Dendritic cell treated with granulocyte-macrophage colony-stimulating factor and Interleukin-4, amounts not matched to agents 40 ng/mL and 50 ng/mL, for 4 days (primary cell): ENCODE measurements around the gene RNF220.

Experiments used
- H3K27ac Mint-ChIP-seq: one replicate; pipeline ENCODE4 v1.8.0; 2022; ENCODE audit warnings: mild to moderate bottlenecking, mixed read lengths
- H3K27me3 Mint-ChIP-seq: one replicate; pipeline ENCODE4 v1.8.0; 2022; ENCODE audit warnings: mild to moderate bottlenecking, mixed read lengths
- H3K36me3 Mint-ChIP-seq: one replicate; pipeline ENCODE4 v1.8.0; 2022; ENCODE audit warnings: low read depth, mixed read lengths
- H3K4me1 Mint-ChIP-seq: one replicate; pipeline ENCODE4 v1.8.0; 2022; ENCODE audit warnings: low read depth, mixed read lengths
- H3K4me3 Mint-ChIP-seq: one replicate; pipeline ENCODE4 v1.8.0; 2022; ENCODE audit warnings: mild to moderate bottlenecking, moderate library complexity, mixed read lengths
- H3K9me3 Mint-ChIP-seq: one replicate; pipeline ENCODE4 v1.8.0; 2022; ENCODE audit warnings: mixed read lengths
- intact Hi-C: fragments of 100-400 bp; cut with micrococcal nuclease; formaldehyde crosslinking; loops from one replicate; pipeline ENCODE4 v1.15.0; 2022

RNF220 gene

GRCh38 chr1:44413740-44414139 lies 8.7 kb downstream of the RNF220 start:
- Mint-ChIP-seq H3K27ac (no peak overlapping the region), H3K9me3 (no peaks in the 10 kb centered on the region), H3K4me3 (no peak overlapping the region), H3K36me3 (no peaks in the 10 kb centered on the region), H3K4me1 (peaks cover 30% of the 10 kb centered on the region), H3K27me3 (peaks cover 29% of the 10 kb centered on the region)
- intact Hi-C loops: no loop called here

- H3K4me1 Mint-ChIP-seq: peaks cover 22% of the 10 kb centered on the region
- no peak overlapping the region for H3K27ac Mint-ChIP-seq
- intact Hi-C loops: loop anchor here (5.0 kb wide), 1 partner anchor 82 kb away; no protein-coding TSS in a partner anchor
- peaks cover 31% of the 10 kb centered on the region for H3K27me3 Mint-ChIP-seq
- H3K9me3 Mint-ChIP-seq: no peaks in the 10 kb centered on the region
- H3K36me3 Mint-ChIP-seq: no peaks in the 10 kb centered on the region
- H3K4me3 Mint-ChIP-seq: no peak overlapping the region
These were observed 10.0 kb downstream of the RNF220 start for GRCh38 chr1:44415013-44415412.

DNA sequence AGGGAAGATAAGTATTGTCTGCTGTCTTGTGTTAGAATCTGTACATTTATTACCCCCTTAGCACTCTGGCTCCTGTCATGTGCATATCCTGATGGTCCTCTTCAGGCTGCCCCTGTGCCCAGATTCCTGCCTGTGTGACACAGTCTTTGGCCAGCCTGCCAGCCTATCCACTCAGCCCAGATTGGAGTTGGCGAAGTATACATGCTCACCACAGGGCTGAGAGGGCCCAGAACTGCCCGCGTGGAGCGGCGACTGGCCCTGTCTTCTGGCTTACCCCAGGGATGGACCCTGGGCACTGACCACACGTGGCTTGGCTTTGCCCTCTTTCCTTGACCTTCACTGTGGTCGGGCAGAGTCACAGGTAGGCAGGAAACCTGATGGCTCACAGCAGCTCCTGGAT lies 11.4 kb downstream of the RNF220 start:
- H3K9me3 Mint-ChIP-seq: no peaks in the 10 kb centered on the region
- H3K4me1 Mint-ChIP-seq: peaks cover 22% of the 10 kb centered on the region
- no peak overlapping the region for H3K4me3 Mint-ChIP-seq
- no peaks in the 10 kb centered on the region for H3K36me3 Mint-ChIP-seq
- intact Hi-C loops: loop anchor here (5.0 kb wide), 1 partner anchor 81 kb away; no protein-coding TSS in a partner anchor
- peaks cover 33% of the 10 kb centered on the region for H3K27me3 Mint-ChIP-seq
- H3K27ac Mint-ChIP-seq: no peak overlapping the region

- Mint-ChIP-seq H3K4me3 (peak overlapping the region; percentile 69), H3K4me1 (peaks cover 14% of the 10 kb centered on the region), H3K27ac (no peak overlapping the region), H3K36me3 (no peaks in the 10 kb centered on the region), H3K27me3 (peaks cover 33% of the 10 kb centered on the region), H3K9me3 (no peaks in the 10 kb centered on the region)
- intact Hi-C loops: loop anchor here (5.0 kb wide), 1 partner anchor 80 kb away; no protein-coding TSS in a partner anchor
These were observed 12.4 kb downstream of the RNF220 start for GRCh38 chr1:44417351-44418021.

DNA sequence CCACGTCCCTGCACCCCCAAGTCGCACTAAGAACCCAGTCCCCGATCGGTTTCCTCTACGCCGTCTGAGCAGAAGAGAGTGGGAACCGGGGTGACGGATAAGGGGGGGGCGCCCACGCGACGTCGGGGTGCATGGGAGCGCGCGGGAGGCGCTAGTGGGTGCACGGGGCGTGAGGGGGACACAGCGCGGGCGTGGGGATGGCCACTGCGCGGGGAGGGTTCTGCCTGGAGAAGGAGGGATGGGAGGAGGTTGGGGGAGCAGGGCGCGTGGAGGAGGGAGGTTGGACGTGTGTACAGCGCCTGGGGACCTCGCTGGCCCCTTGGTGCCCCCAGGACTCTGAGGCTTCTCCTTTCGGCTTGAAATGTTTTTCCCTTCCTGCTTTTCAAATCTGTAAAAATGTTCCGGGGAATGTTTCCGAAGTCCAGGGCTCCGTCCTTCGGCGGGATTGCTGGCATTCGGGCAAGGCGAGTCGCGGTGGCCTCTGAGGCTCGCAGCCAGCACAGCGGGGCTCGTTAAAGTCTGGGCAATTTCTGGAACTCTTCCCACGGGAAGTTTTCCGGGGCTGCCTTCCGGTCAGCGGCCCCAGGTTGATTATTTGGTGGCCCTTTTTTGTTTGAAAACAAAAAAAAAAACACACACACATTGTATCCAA lies 13.1 kb downstream of the RNF220 start:
- Mint-ChIP-seq H3K27ac (no peak overlapping the region), H3K4me3 (peak overlapping the region; percentile 69), H3K4me1 (peaks cover 14% of the 10 kb centered on the region), H3K36me3 (no peaks in the 10 kb centered on the region), H3K9me3 (no peaks in the 10 kb centered on the region), H3K27me3 (peaks cover 33% of the 10 kb centered on the region)
- intact Hi-C loops: loop anchor here (5.0 kb wide), 1 partner anchor 79 kb away; no protein-coding TSS in a partner anchor

DNA sequence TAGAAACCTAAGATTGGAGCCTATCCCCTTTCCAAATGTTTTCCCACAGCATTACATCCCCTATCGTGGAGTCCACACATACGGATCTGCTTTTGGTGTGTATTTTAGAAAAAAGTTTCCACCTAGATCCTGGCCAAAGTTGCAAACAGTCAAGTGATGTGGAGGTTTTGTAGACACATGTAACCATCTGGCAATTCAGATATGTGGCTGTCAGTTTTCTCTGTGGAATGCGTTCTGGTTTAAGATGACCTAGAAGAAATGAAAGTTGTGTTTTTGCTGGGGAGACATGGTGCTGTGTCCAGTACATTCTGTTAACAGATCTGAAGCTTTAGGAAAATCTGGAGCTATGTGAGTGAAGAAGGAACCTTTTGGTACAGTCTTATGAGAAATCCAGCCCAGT lies 14.8 kb downstream of the RNF220 start:
- peaks cover 42% of the 10 kb centered on the region for H3K27me3 Mint-ChIP-seq
- H3K9me3 Mint-ChIP-seq: no peaks in the 10 kb centered on the region
- no peaks in the 10 kb centered on the region for H3K36me3 Mint-ChIP-seq
- intact Hi-C loops: loop anchor here (5.0 kb wide), 1 partner anchor 77 kb away; no protein-coding TSS in a partner anchor
- H3K4me3 Mint-ChIP-seq: no peak overlapping the region
- peaks cover 28% of the 10 kb centered on the region for H3K4me1 Mint-ChIP-seq
- H3K27ac Mint-ChIP-seq: no peak overlapping the region

DNA sequence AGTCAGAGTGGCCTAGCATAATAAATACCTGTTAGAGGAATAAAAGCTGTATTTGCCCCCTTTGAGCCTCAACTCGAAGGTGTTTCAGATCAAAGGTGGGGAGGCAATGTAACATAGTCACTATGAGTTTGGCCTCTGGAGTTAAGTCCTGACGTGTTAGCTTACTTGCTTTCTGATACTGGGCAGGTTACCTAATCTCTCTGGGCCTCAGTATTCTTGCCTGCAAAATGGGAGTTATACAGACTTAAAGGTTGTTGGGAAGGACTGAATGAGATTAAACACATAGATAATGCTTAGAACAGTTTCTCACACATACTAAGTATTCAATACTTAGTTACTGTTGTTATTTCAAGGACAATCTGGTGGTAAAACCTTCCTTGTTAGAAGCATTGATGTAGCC lies 15.5 kb downstream of the RNF220 start:
- Mint-ChIP-seq H3K4me3 (no peak overlapping the region), H3K27me3 (peaks cover 47% of the 10 kb centered on the region), H3K9me3 (no peaks in the 10 kb centered on the region), H3K36me3 (no peaks in the 10 kb centered on the region), H3K4me1 (peaks cover 34% of the 10 kb centered on the region), H3K27ac (no peak overlapping the region)
- intact Hi-C loops: no loop called here

- Mint-ChIP-seq H3K36me3 (no peaks in the 10 kb centered on the region), H3K4me3 (no peak overlapping the region), H3K27ac (no peak overlapping the region), H3K4me1 (peaks cover 34% of the 10 kb centered on the region), H3K27me3 (peaks cover 37% of the 10 kb centered on the region), H3K9me3 (no peaks in the 10 kb centered on the region)
- intact Hi-C loops: no loop called here
These were observed 16.4 kb downstream of the RNF220 start for GRCh38 chr1:44421446-44421884.

GRCh38 chr1:44422161-44422560 lies 17.1 kb downstream of the RNF220 start:
- Mint-ChIP-seq H3K27ac (no peak overlapping the region), H3K4me1 (peaks cover 32% of the 10 kb centered on the region), H3K9me3 (no peaks in the 10 kb centered on the region), H3K4me3 (no peak overlapping the region), H3K27me3 (peaks cover 30% of the 10 kb centered on the region), H3K36me3 (no peaks in the 10 kb centered on the region)
- intact Hi-C loops: no loop called here

- Mint-ChIP-seq H3K27ac (no peak overlapping the region), H3K4me3 (peak overlapping the region; percentile 17)
- intact Hi-C loops: no loop called here
These were observed 18.8 kb downstream of the RNF220 start for GRCh38 chr1:44423591-44424537.

GRCh38 chr1:44424747-44425146 lies 19.7 kb downstream of the RNF220 start:
- H3K4me1 Mint-ChIP-seq: peaks cover 32% of the 10 kb centered on the region
- no peak overlapping the region for H3K27ac Mint-ChIP-seq
- H3K4me3 Mint-ChIP-seq: no peak overlapping the region
- H3K9me3 Mint-ChIP-seq: no peaks in the 10 kb centered on the region
- intact Hi-C loops: no loop called here
- H3K36me3 Mint-ChIP-seq: no peaks in the 10 kb centered on the region
- H3K27me3 Mint-ChIP-seq: peaks cover 18% of the 10 kb centered on the region

More at GRCh38 chr1:44423591-44424537, 18.8 kb downstream of the RNF220 start:
- no peaks in the 10 kb centered on the region for H3K36me3 Mint-ChIP-seq
- H3K27me3 Mint-ChIP-seq: peaks cover 18% of the 10 kb centered on the region
- peaks cover 24% of the 10 kb centered on the region for H3K4me1 Mint-ChIP-seq
- H3K9me3 Mint-ChIP-seq: no peaks in the 10 kb centered on the region

GRCh38 chr1:44425341-44426082 lies 20.5 kb downstream of the RNF220 start:
- Mint-ChIP-seq H3K9me3 (no peaks in the 10 kb centered on the region), H3K4me3 (no peak overlapping the region), H3K36me3 (no peaks in the 10 kb centered on the region), H3K27me3 (peaks cover 14% of the 10 kb centered on the region), H3K27ac (no peak overlapping the region), H3K4me1 (peaks cover 32% of the 10 kb centered on the region)
- intact Hi-C loops: no loop called here

GRCh38 chr1:44431861-44432260 lies 26.8 kb downstream of the RNF220 start:
- Mint-ChIP-seq H3K27me3 (peaks cover 5% of the 10 kb centered on the region), H3K4me3 (no peak overlapping the region), H3K36me3 (no peaks in the 10 kb centered on the region), H3K27ac (no peak overlapping the region), H3K9me3 (no peaks in the 10 kb centered on the region), H3K4me1 (peaks cover 30% of the 10 kb centered on the region)
- intact Hi-C loops: no loop called here
